NCI-H1930 (cell line): ENCODE results near the gene DISP2.
A peak's percentile ranks its signal among the peaks of the same experiment; 100 is the strongest.

ENCODE experiments used
- DNase-seq, 2 experiments: peaks; one replicate each; lab custom pipeline; 2025; lab: John Stamatoyannopoulos, UW

Gene DISP2

DNA sequence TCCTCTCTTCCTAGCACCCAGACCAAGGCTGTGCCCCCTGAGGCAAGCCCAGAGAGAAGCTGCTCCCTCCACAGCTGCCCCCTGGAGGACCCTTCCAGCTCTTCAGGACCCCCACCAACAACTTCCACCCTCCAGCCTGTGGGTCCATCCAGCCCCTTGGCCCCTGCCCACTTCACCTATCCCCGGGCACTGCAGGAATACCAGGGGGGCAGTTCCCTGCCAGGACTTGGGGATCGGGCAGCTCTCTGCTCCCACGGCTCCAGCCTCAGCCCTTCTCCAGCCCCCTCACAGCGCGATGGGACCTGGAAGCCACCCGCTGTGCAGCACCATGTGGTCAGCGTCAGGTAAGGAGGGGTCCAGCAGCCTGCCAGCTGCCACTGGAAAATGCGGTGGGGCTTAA is 5.6 kb downstream of the DISP2 start:
- no peak for DNase-seq

DNA sequence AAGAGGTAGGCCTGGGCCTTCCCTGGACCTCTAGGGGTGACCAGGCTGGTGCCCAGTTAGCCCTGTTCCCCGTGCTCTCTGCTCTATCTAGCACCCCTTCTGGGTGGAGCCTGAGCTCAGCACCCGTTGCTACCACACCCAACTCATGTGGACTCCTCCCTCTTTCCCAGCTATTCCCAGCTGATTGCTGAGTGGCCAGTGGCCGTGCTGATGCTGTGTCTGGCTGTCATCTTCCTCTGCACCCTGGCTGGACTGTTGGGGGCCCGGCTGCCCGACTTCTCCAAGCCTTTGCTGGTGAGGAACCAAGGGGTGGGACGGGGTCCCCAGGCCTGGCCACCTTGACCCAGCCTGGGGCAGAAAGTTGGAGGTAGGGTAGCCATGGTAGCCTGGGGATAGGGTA is 6.2 kb downstream of the DISP2 start:
- DNase-seq = no peak

DNA sequence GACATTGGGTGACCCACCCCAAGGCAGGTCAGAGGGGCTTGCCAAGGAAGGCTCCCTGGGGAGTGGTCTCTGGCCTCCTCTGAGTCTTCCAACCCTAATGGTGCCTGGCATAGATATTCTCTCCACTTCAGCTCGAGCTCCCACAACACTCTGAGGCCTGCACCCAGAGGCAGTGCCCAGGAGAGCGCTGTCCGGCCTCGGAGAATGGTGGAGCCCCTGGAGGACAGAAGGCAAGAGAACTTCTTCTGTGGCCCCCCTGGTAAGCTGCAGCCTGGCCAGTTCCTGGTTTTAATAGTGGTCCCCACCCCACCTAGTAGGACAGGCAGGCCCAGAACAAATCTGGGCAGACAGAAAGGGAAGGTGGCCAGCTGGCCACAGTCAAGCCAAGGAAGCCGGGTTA is 7.0 kb downstream of the DISP2 start:
- no peak for DNase-seq

GRCh38 chr15:40365624-40366456 is 7.8 kb downstream of the DISP2 start:
- no peak for DNase-seq

DNA sequence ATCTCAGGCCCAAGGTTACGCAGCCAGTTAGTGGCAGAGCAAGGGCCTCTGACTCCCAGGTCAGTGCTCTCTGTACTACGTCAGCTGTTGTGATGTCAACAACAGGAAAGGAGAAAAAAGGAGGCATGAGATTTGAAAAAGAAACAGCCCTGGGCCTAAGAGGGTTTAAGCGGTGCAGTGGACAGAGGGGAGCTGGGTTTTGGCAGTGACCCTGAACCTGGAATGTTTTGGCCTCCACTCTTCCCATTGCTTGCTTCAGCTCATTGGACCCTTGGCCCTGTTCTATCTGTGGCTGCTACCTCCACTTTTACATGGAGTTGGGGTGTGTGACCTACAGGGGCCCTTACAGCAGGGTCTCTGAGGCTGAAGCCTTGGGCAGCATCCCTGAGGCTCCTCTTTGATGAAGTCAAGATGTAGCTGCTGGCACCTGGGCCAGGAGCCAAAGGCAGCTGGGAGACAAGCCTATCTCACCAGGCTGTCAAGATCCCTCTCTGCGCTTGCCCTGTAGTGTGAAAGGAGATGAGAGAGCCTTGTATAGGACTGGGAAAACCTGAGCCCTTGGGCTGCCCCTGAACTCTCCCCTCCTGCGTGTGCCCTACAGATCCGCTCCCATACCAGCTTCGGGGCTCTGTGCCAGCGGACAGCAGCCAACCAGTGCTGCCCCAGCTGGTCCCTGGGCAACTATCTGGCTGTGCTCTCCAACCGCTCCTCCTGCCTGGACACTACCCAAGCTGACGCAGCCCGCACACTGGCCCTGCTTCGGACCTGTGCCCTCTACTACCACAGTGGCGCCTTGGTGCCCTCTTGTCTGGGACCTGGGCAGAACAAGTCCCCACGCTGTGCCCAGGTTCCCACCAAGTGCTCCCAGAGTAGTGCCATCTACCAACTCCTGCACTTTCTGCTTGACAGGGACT is 8.7 kb downstream of the DISP2 start:
- DNase-seq = no peak

- DNase-seq = no peak
Measured at GRCh38 chr15:40367371-40367685, 9.3 kb downstream of the DISP2 start.

- DNase-seq = peak; percentile 80
Measured at GRCh38 chr15:40367686-40368611, 9.9 kb downstream of the DISP2 start.

DNA sequence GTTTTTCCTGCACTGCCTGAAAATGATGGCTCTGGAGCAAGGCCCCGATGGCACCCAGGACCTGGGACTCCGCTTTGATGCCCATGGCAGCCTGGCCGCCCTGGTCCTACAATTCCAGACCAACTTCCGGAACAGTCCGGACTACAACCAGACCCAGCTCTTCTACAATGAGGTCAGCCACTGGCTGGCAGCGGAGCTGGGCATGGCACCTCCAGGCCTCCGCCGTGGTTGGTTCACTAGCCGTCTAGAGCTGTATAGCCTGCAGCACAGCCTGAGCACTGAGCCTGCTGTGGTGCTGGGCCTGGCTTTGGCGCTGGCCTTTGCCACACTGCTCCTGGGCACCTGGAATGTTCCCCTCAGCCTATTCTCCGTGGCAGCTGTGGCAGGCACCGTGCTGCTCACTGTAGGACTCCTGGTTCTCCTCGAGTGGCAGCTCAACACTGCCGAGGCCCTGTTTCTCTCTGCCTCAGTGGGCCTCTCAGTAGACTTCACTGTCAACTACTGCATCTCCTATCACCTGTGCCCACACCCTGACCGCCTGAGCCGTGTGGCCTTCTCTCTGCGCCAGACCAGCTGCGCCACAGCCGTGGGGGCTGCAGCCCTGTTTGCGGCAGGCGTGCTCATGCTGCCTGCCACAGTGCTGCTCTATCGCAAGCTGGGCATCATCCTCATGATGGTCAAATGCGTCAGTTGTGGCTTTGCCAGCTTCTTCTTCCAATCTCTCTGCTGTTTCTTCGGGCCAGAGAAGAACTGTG is 10.9 kb downstream of the DISP2 start:
- DNase-seq = no peak

DNA sequence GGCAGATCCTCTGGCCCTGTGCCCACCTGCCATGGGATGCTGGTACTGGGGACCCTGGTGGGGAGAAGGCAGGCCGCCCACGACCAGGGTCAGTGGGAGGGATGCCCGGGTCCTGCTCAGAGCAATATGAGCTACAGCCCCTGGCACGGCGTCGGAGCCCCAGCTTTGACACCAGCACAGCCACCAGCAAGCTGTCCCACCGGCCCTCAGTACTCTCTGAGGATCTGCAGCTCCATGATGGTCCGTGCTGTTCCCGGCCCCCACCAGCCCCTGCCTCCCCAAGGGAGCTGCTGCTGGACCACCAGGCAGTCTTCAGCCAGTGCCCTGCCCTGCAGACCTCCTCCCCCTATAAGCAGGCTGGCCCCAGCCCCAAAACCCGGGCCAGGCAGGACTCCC is 11.5 kb downstream of the DISP2 start:
- no peak for DNase-seq

DNA sequence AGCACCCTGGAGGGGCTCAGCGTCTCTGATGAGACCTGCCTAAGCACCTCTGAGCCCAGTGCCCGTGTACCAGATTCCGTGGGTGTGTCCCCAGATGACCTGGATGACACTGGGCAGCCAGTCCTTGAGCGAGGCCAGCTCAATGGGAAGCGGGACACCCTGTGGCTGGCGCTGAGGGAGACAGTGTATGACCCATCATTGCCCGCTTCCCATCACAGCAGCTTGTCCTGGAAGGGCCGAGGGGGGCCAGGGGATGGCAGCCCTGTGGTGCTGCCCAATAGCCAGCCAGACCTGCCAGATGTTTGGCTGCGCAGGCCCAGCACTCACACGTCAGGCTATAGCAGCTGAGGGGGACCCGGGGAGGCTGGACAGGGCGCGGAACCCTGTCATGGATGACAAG is 12.0 kb downstream of the DISP2 start:
- no peak for DNase-seq

DNA sequence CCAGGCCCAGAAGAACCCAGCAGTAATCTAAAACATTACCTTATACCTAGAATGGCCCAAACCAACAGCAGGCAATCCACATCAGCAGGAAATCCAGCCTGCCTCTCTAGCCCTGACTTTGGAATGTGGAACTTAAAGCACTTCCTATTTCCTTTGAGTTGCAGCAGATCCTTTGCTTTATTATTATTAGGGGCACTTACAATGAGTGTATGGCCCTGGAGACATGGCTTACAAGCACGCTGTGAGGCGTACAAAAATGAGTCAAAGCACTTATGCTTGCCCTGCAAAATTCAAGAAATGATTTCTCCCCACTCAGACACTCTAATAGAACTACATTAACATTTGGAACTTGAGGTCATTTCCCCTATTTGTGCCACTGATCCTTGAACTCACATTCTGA is 15.0 kb downstream of the DISP2 start:
- no peak for DNase-seq

DNA sequence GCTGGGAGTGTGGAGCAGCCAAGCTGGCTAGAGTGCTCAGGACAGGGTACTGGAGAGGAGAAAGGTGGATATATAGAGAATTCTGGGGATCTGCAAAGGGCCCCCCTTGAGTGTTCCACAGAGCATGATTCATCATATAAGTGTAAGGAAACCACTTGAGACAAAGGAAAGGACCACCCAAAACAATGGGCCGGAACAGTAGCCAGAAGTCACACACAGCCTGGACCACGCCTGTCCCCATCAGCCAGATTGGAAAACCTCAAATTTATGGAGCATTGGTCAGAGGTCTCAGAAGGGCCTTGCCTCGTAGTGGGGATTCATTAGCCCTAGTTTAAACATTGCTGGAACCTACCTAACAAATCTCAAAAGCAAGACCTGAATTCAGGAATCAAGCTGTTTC is 19.6 kb downstream of the DISP2 start:
- no peak for DNase-seq

GRCh38 chr15:40379374-40379773 is 21.4 kb downstream of the DISP2 start:
- DNase-seq = no peak

DNA sequence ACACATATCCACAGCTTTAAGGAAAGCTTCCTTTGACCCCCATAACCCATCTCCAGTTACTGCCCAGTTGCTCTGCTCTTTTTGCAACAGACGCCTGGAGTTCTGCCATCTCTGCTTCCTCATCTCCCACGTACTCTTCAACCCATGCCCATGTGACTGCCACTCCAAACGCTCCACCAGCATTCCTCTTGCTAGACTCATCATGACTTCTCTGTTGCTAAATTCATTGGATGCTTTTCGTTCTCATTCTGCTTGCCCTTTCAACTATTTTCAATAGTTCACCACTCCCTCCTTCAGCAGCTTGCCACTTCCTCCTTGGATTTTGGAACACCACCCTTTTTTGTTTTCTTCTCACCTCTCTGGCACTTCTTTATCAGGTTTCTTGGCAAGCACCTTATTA is 21.8 kb downstream of the DISP2 start:
- DNase-seq = no peak

- no peak for DNase-seq
Measured at GRCh38 chr15:40380636-40381035, 22.6 kb downstream of the DISP2 start.

DNA sequence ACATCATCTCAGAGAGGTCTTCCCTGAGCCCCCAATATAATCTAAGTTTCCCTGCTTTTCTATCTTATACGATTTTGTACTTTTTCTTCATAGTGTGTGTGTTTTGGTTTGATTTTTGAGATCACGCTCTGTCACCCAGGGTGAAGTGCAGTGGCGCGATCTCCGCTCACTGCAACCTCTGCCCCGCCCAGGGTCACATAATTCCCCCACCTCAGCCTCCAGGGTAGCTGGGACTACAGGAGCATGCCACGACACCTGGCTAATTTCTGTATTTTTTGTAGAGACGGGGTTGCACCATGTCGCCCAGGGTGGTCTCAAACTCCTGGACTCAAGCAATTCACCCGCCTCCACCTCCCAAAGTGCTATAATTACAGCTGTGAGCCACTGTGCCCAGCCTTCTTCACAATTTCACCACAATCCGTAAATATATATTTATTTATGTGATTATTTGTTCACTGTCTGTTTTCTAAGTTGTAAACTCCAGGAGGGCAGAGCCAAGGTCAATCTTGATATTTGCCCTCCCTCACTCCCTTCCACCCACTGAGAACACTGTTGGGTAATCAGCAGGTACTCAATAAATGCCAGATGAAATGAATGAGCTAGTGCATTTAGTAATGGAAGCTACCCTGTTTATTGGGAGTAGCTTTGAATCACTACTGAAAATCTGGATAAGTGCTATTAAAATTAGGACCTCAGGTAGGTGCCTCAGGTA is 24.0 kb downstream of the DISP2 start:
- no peak for DNase-seq

- peak; percentile 81 to 88 for DNase-seq
Measured at GRCh38 chr15:40382580-40383456, 24.8 kb downstream of the DISP2 start, which contains the start of gene KNSTRN. Gene KNSTRN (plus strand): TSS chr15:40382721. CDS start chr15:40382836, 115 bp downstream.

DNA sequence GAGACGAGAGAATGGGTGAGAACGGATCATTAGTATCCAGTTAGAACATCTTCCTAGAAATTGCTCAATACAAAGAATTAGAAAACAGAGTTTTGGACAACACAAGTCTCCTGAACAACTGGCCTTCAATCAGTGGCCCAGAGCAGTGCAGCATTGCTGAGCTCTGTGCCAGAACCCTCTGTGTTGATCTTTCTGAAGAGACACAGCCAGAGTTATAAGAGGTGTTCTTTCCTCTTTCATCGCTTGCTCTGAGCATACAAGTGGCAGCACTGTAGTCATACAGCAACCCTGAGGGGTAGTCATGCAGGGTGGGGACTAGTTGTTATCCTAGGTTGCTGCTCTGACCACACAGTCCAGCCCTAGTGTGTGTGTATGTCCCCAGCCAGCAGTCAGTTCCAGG is 28.5 kb downstream of the DISP2 start:
- DNase-seq = no peak

DNA sequence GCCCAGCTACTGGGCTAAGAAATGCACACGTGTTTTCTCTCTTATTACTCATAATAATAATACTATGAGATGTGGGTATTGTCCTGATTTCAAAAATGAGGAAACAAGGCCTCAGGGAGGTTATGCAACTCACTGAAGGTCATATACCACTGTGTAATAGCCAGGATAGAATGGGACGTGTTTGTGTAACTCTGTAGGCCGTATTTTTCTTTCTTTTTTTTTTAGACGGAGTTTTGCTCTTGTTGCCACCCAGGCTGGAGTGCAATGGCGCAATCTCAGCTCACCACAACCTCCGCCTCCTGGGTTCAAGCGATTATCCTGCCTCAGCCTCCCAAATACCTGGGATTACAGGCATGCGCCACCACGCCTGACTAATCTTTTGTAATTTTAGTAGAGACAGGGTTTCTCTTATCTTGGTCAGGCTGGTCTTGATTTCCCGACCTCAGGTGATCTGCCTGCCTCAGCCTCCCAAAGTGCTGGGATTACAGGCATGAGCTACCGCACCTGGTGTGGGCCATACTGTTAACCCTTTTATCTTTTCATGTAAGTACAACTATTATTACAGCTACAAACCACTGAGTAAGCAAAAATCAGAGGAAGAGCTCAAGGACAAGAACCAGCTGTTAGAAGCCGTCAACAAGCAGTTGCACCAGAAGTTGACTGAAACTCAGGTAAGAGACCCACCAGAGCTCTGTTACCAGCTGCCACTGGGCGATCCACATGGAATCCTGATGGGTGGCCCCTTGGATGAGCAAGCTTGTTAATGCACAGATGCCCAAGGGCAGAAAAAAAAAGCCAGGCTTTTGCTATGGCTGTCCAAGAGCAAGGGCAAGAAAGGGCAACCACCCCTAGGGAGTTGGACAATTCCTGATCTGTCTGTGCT is 31.2 kb downstream of the DISP2 start:
- no peak for DNase-seq
